DOHH2 (cell line): ENCODE data around the gene PRR11.

ENCODE experiments used
- EZH2phosphoT487 ChIP-seq: fragments of 200-600 bp; sonication (generic); IDR thresholded peaks from 2 replicates; pipeline ENCODE4 v1.6.1; 2017; ENCODE audit warnings: borderline replicate concordance, mild to moderate bottlenecking, antibody characterized with exemption, low read length, moderate library complexity, mixed read lengths
- TF ChIP-seq, protein P1 (sequence below): fragments of 200-600 bp; sonication (generic); IDR thresholded peaks from one replicate; pipeline ENCODE4 v1.5.1; 2014; ENCODE audit warnings: antibody characterized with exemption, mild to moderate bottlenecking, low read depth, low read length; ENCODE audit not compliant: poor library complexity, severe bottlenecking

DNA sequence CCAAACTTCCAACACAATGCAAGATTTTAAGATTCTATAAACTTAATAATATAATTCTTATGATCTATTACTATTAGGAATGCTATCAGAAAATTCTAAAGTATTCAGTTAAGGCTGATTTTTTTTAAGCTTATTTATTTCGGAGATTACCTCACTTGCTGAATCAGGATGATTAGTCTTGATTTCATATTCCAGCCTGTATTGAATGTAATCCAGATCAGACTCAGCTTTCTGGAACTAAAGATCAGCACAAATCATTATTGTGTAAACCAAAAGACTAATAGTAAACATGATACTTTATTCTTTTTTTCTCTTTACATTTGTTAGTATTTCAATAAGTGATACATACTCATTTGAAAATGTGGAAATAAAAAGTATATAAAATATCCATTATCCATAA lies 24.4 kb upstream of the PRR11 start:
- TF ChIP-seq, protein P1, sequence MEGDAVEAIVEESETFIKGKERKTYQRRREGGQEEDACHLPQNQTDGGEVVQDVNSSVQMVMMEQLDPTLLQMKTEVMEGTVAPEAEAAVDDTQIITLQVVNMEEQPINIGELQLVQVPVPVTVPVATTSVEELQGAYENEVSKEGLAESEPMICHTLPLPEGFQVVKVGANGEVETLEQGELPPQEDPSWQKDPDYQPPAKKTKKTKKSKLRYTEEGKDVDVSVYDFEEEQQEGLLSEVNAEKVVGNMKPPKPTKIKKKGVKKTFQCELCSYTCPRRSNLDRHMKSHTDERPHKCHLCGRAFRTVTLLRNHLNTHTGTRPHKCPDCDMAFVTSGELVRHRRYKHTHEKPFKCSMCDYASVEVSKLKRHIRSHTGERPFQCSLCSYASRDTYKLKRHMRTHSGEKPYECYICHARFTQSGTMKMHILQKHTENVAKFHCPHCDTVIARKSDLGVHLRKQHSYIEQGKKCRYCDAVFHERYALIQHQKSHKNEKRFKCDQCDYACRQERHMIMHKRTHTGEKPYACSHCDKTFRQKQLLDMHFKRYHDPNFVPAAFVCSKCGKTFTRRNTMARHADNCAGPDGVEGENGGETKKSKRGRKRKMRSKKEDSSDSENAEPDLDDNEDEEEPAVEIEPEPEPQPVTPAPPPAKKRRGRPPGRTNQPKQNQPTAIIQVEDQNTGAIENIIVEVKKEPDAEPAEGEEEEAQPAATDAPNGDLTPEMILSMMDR = no peak
- no peak for TF ChIP-seq EZH2phosphoT487
